Adipocyte (in vitro differentiated cells): ENCODE results near the gene MIPEP.

ENCODE experiments used
- DNase-seq: peaks from one replicate; pipeline ENCODE4 v3.0.0-alpha.2; 2015; ENCODE audit warnings: low read depth
- H3K27me3 ChIP-seq: replicated peaks from 2 replicates; pipeline ENCODE4 v1.7.0; 2013; ENCODE audit warnings: mild to moderate bottlenecking, low read length, moderate library complexity; ENCODE audit not compliant: control insufficient read depth, insufficient read depth
- H3K36me3 ChIP-seq: 2 replicates; pipeline ENCODE4 v1.7.0; 2013; ENCODE audit warnings: low read length, mild to moderate bottlenecking, moderate library complexity; ENCODE audit not compliant: control insufficient read depth, insufficient read depth, severe bottlenecking
- H3K4me1 ChIP-seq: 2 replicates; pipeline ENCODE4 v1.7.0; 2013; ENCODE audit warnings: mild to moderate bottlenecking, low read length, moderate library complexity; ENCODE audit not compliant: control insufficient read depth, insufficient read depth
- H3K4me3 ChIP-seq: 2 replicates; pipeline ENCODE4 v1.7.0; 2013; ENCODE audit warnings: mild to moderate bottlenecking, low read length, moderate library complexity
- H3K9ac ChIP-seq: 2 replicates; pipeline ENCODE4 v1.7.0; 2013; ENCODE audit warnings: mild to moderate bottlenecking, low read length, moderate library complexity
- H3K9me3 ChIP-seq: 2 replicates; pipeline ENCODE4 v1.7.0; 2013; ENCODE audit warnings: mild to moderate bottlenecking, low read length, moderate library complexity; ENCODE audit not compliant: control insufficient read depth

MIPEP gene

GRCh38 chr13:23805122-23805521, 84.1 kb downstream of the MIPEP start:
- DNase-seq = no peak
- H3K27me3 ChIP-seq = no peaks in the 10 kb centered on the region
- H3K36me3 ChIP-seq = no peaks in the 10 kb centered on the region
- H3K4me1 ChIP-seq = peaks cover 7% of the 10 kb centered on the region
- H3K9me3 ChIP-seq = no peaks in the 10 kb centered on the region
- H3K9ac ChIP-seq = no peak overlapping the region
- H3K4me3 ChIP-seq = no peak overlapping the region

GRCh38 chr13:23804166-23804565, 85.0 kb downstream of the MIPEP start:
- Histone ChIP-seq H3K4me3 (no peak overlapping the region), H3K36me3 (no peaks in the 10 kb centered on the region), H3K4me1 (peaks cover 11% of the 10 kb centered on the region), H3K9me3 (no peaks in the 10 kb centered on the region), H3K9ac (no peak overlapping the region), H3K27me3 (no peaks in the 10 kb centered on the region)
- DNase-seq = no peak

DNA sequence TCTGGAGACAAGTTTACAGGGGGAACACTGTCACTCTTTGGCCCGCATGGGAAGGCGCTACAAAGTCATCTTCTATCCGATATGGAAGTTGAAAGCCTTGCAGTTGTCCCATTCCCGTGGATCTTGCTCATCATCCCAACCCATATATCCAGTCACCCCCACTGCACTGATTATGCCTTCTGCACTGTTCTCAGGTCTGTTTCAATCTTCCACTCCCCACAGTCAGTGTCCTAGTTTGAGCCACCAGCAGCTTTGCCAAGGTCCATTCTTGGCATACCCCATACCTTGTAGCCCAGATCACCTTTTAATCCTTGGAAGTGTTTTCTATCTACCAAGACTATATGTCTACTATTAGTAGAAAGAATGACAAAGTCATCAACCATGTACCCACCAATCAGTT, 88.1 kb downstream of the MIPEP start:
- peaks cover 5% of the 10 kb centered on the region for H3K4me1 ChIP-seq
- no peak overlapping the region for H3K9ac ChIP-seq

GRCh38 chr13:23799945-23800344, 89.3 kb downstream of the MIPEP start:
- DNase-seq = peak; percentile 38
- H3K36me3 ChIP-seq = no peaks in the 10 kb centered on the region
- H3K4me1 ChIP-seq = peaks cover 10% of the 10 kb centered on the region
- no peak overlapping the region for H3K9ac ChIP-seq
- H3K27me3 ChIP-seq = no peaks in the 10 kb centered on the region
- no peak overlapping the region for H3K4me3 ChIP-seq
- no peaks in the 10 kb centered on the region for H3K9me3 ChIP-seq

More for the DNA sequence above, 88.1 kb downstream of the MIPEP start:
- H3K36me3 ChIP-seq = no peaks in the 10 kb centered on the region
- H3K4me3 ChIP-seq = no peak overlapping the region
- no peaks in the 10 kb centered on the region for H3K27me3 ChIP-seq
- no peaks in the 10 kb centered on the region for H3K9me3 ChIP-seq
- DNase-seq = no peak

DNA sequence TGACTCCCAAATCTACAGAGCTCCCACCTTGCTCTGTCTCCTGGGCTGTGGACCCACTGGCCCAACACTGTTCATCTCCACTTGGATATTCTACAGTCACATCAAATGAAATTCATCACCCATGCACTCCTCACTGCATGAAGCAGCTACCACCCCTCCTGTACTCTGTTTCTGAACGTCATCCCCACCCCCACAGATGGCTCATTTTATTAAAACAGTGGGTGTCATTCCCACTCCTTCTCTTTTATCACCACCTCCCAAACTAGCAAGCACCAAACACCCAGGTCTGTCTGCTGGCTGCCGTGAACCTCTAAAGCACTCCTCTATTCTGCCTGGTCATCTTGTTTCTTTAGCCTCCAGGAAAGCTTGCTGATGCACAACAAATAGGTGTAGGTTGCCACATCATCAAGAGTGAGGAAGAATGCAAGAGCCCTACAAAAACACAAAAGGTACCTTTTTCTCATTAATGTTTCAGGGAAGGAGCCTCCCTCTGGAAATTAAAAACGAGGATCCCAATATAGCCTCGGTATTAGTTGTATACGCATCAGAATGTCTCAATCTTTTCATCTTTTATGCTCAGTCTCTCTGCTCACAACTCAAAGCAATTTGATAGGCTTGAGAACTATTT, 91.8 kb downstream of the MIPEP start:
- Histone ChIP-seq H3K27me3 (no peaks in the 10 kb centered on the region), H3K36me3 (no peaks in the 10 kb centered on the region), H3K4me1 (peaks cover 25% of the 10 kb centered on the region), H3K9ac (no peak overlapping the region), H3K9me3 (no peaks in the 10 kb centered on the region), H3K4me3 (no peak overlapping the region)
- no peak for DNase-seq

DNA sequence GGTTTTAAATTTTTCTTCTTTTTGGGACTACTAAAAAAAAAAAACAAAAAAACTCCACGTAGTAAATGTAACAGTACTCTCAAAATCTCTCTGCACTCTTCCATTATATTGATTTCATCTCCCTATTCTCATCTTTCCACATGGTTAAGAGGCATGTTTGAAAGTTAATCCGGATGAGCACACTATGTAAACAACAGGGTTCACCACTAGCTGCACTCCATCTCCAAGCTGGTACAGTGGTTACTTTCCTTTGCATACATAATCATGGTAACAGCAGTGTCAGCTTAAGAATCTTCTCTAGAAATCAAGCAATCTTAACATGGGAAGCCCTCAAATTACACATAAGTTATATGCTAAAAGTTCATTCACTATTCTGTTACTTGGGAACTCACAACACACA, 92.6 kb downstream of the MIPEP start:
- H3K36me3 ChIP-seq = no peaks in the 10 kb centered on the region
- no peaks in the 10 kb centered on the region for H3K9me3 ChIP-seq
- peaks cover 28% of the 10 kb centered on the region for H3K4me1 ChIP-seq
- H3K4me3 ChIP-seq = no peak overlapping the region
- no peak overlapping the region for H3K9ac ChIP-seq
- peak; percentile 41 for DNase-seq
- H3K27me3 ChIP-seq = no peaks in the 10 kb centered on the region

- Histone ChIP-seq H3K36me3 (no peaks in the 10 kb centered on the region), H3K9ac (peak overlapping the region; percentile 70), H3K27me3 (no peaks in the 10 kb centered on the region), H3K9me3 (no peaks in the 10 kb centered on the region), H3K4me3 (peak overlapping the region; percentile 50), H3K4me1 (peaks cover 36% of the 10 kb centered on the region)
- DNase-seq = peak; percentile 80
Measured at GRCh38 chr13:23794267-23795161, 94.7 kb downstream of the MIPEP start.

DNA sequence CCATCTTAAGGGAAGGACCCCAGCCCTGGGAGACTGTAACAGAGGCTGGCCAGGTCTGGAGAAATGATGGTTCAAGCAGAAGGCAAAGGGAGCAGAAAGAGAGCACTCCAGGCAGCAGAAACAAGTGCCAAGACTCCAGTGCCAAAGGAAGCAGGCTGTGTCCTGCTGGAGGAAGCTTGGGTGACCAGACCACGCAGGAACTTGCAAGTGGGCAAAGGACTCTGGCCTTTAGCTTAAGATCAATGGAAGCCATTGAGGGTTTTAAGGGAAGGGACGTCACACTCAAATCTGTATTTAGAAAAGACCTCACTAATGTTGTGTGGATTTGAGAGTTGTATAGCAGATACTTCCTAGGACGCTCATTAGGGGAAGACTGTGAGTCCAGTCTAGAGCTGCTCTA, 95.5 kb downstream of the MIPEP start:
- no peaks in the 10 kb centered on the region for H3K9me3 ChIP-seq
- H3K9ac ChIP-seq = peak overlapping the region; percentile 70
- no peak overlapping the region for H3K4me3 ChIP-seq
- no peaks in the 10 kb centered on the region for H3K27me3 ChIP-seq
- DNase-seq = no peak
- H3K4me1 ChIP-seq = peaks cover 36% of the 10 kb centered on the region
- H3K36me3 ChIP-seq = no peaks in the 10 kb centered on the region

DNA sequence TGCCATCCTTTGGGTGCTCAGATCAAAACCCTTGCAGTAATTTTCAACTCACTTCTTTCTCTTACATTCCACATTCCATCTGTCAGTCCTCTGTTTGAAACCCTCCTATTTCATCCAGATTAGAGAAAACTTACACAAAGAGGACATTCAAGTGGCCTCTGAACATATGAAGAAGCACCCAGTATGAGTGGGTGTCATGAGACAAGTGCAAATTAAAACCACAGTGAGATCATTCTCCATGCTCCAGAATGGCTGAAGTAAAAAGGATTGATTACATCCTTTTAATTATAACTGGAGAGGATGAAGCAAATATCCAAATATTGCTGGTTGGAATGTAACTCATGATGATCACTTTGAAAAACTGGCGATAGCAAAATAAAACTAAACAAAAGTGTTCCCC, 96.5 kb downstream of the MIPEP start:
- no peak for DNase-seq
- Histone ChIP-seq H3K9me3 (no peaks in the 10 kb centered on the region), H3K36me3 (no peaks in the 10 kb centered on the region), H3K9ac (no peak overlapping the region), H3K4me1 (peaks cover 36% of the 10 kb centered on the region), H3K27me3 (no peaks in the 10 kb centered on the region), H3K4me3 (no peak overlapping the region)

GRCh38 chr13:23790577-23791170, 98.5 kb downstream of the MIPEP start:
- Histone ChIP-seq H3K4me1 (peaks cover 36% of the 10 kb centered on the region), H3K9me3 (no peaks in the 10 kb centered on the region), H3K9ac (peak overlapping the region; percentile 9), H3K36me3 (no peaks in the 10 kb centered on the region), H3K4me3 (no peak overlapping the region), H3K27me3 (no peaks in the 10 kb centered on the region)
- peak; percentile 65 for DNase-seq

GRCh38 chr13:23789576-23790346, 99.4 kb downstream of the MIPEP start:
- Histone ChIP-seq H3K9ac (no peak overlapping the region), H3K4me3 (no peak overlapping the region), H3K27me3 (no peaks in the 10 kb centered on the region), H3K9me3 (no peaks in the 10 kb centered on the region), H3K4me1 (peaks cover 30% of the 10 kb centered on the region), H3K36me3 (no peaks in the 10 kb centered on the region)
- no peak for DNase-seq
